Prostate gland (tissue), 2 donors: ENCODE data around the gene TTLL5. TPM values are rescaled to one million over a fixed set of nuclear protein-coding genes. Genes with fewer than 3 reads are reported as not detected.

Experiments used
- DNase-seq: peaks from one replicate; pipeline ENCODE4 v3.0.0-alpha.2; 2019; ENCODE audit warnings: low spot score
- H3K27ac ChIP-seq, 2 donors: fragments of 200-600 bp; sonication (generic); 2 replicates each; pipeline ENCODE4 v1.5.1; 2017 to 2019
- H3K27me3 ChIP-seq: fragments of 200-600 bp; sonication (generic); replicated peaks from 2 replicates; pipeline ENCODE4 v1.5.1; 2019; ENCODE audit not compliant: insufficient read depth
- H3K36me3 ChIP-seq, 2 donors: fragments of 200-600 bp; sonication (generic); 1 replicate in 1 of 2; 2 replicates in 1 of 2; pipeline versions ENCODE4 v1.5.1 to v1.8.1; 2017 to 2019
- H3K4me1 ChIP-seq: fragments of 200-600 bp; sonication (generic); replicated peaks from 2 replicates; pipeline ENCODE4 v1.5.1; 2019
- H3K4me3 ChIP-seq, 2 donors: fragments of 200-600 bp; sonication (generic); 2 replicates each; pipeline ENCODE4 v1.5.1; 2017 to 2019
- H3K9me3 ChIP-seq: fragments of 200-600 bp; sonication (generic); 2 replicates; pipeline ENCODE4 v1.5.1; 2017
- POLR2A ChIP-seq: fragments of 450-650 bp; IDR thresholded peaks from one replicate; pipeline ENCODE4 v1.6.1; 2016; ENCODE audit warnings: antibody characterized with exemption, mild to moderate bottlenecking
- POLR2AphosphoS5 ChIP-seq: sonication (generic); formaldehyde crosslinking; IDR thresholded peaks from one replicate; pipeline ENCODE4 v1.6.1; 2017; ENCODE audit warnings: antibody characterized with exemption
- WGBS: methylation state at CpG from one replicate; pipeline ENCODE4 v1.1.5; 2018; 5-methylcytosine and 5-hydroxymethylcytosine counted together
- intact Hi-C: fragments of 100-400 bp; cut with DNase I; formaldehyde crosslinking; loops from one replicate; pipeline ENCODE4 v1.14.2; 2022
- total RNA-seq, 2 donors: library from RNA; depleted of rRNA; stranded (reverse); fragments of >200 nt; gene quantifications; one replicate each; pipeline ENCODE4 v1.1.0, GENCODE V29; 2016
- TF ChIP-seq, protein P1 (sequence below), 4 experiments: fragments of 200-600 bp in 2 of 4; fragments of 450-650 bp in 2 of 4; sonication (generic) in 2 of 4; IDR thresholded peaks; 1 replicate in 3 of 4; 2 replicates in 1 of 4; pipeline ENCODE4 v1.5.1; 2016 to 2019; ENCODE audit warnings: antibody characterized with exemption in 4 of 4, mild to moderate bottlenecking in 2 of 4, moderate library complexity in 2 of 4

Gene TTLL5
- total RNA-seq, 2 donors from 2014 or later, result 40.3 to 46.2 TPM

DNA sequence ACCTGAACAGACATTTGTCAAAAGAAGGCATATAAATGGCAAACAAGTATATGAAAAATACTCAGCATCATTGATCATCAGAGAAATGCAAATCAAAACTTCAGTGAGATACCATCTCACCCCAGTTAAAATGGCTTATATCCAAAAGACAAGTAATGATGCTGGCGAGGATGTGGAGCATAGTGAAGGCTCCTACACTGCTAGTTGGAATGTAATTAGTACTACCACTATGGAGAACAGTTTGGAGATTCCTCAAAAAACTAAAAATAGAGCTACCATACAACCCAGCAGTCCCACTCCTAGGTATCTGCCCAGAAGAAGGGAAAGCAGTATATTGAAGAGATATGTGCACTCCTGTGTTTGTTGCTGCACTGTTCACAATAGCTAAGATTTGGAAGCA lies 174.7 kb downstream of the TTLL5 start:
- H3K4me1 ChIP-seq, result peaks cover 10% of the 10 kb centered on the region
- DNase-seq, result no peak
- H3K27me3 ChIP-seq, result no peaks in the 10 kb centered on the region
- H3K9me3 ChIP-seq, result no peaks in the 10 kb centered on the region
- intact Hi-C loops, result no loop called here
- no peak overlapping the region for H3K4me3 ChIP-seq
- 96% methylated on average over 1 of the region's 1 CpG for WGBS
- no peak overlapping the region for H3K27ac ChIP-seq
- H3K36me3 ChIP-seq, result no peaks in the 10 kb centered on the region
- TF ChIP-seq POLR2AphosphoS5, result no peak
- TF ChIP-seq, protein P1, sequence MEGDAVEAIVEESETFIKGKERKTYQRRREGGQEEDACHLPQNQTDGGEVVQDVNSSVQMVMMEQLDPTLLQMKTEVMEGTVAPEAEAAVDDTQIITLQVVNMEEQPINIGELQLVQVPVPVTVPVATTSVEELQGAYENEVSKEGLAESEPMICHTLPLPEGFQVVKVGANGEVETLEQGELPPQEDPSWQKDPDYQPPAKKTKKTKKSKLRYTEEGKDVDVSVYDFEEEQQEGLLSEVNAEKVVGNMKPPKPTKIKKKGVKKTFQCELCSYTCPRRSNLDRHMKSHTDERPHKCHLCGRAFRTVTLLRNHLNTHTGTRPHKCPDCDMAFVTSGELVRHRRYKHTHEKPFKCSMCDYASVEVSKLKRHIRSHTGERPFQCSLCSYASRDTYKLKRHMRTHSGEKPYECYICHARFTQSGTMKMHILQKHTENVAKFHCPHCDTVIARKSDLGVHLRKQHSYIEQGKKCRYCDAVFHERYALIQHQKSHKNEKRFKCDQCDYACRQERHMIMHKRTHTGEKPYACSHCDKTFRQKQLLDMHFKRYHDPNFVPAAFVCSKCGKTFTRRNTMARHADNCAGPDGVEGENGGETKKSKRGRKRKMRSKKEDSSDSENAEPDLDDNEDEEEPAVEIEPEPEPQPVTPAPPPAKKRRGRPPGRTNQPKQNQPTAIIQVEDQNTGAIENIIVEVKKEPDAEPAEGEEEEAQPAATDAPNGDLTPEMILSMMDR (IDR thresholded peaks at IDR 0.05), result no peak
- TF ChIP-seq POLR2A, result no peak

DNA sequence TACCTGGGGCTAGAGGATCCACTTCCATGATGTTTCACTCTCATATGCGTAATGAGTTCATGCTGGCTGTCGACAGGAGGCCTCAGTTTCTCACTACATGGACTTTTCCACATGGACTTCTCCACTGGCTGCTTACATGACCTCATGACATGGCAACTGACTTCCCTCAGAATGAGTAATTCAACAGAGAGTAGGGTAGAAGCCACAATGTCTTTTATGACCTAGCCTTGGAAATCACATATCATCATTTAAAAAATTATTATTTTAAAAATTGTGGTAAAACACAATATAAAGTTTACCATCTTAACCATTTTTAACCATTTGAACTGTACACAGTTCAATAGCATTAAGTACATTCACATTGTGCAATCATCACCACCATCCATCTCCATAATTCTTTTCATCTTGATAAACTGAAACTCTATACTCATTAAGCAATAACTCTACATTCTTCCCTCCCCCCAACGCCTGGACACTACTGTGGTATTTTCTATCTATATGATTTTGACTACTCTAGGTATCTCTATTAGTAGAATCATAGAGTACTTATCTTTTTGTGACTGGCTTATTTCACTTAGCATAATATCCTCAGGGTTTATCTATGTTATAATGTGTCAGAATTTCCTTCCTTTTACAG lies 176.2 kb downstream of the TTLL5 start:
- WGBS, result 93% methylated on average over 3 of the region's 3 CpGs
- intact Hi-C loops, result no loop called here
- Histone ChIP-seq H3K9me3 (no peaks in the 10 kb centered on the region), H3K36me3 (no peaks in the 10 kb centered on the region), H3K4me3 (no peak overlapping the region), H3K27ac (no peak overlapping the region), H3K27me3 (no peaks in the 10 kb centered on the region), H3K4me1 (peaks cover 10% of the 10 kb centered on the region)
- TF ChIP-seq, protein P1 (IDR thresholded peaks at IDR 0.05), result no peak
- TF ChIP-seq POLR2A (no peak), POLR2AphosphoS5 (no peak)
- DNase-seq, result no peak

DNA sequence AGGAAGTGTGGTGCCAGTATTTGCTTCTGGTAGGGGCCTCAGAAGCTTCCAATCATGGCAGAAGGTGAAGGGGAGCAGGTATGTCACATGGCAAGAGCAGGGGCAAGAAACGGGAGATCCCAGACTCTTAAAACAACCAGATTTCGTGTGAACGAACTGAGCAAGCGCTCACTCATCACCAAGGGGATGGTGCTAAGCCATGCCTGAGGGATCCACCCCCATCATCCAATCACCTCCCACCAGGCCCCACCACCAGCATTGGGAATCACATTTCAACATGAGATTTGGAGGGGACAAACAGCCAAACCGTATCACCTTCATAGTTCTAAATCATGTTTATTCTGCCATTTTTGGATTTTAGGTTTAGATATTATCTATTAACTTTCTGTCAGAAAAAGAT lies 179.9 kb downstream of the TTLL5 start:
- Histone ChIP-seq H3K4me3 (no peak overlapping the region), H3K9me3 (no peaks in the 10 kb centered on the region), H3K27me3 (no peaks in the 10 kb centered on the region), H3K36me3 (no peaks in the 10 kb centered on the region), H3K4me1 (no peaks in the 10 kb centered on the region), H3K27ac (no peak overlapping the region)
- TF ChIP-seq, protein P1 (IDR thresholded peaks at IDR 0.05), result no peak
- TF ChIP-seq POLR2AphosphoS5 (no peak), POLR2A (no peak)
- WGBS, result 96% methylated on average over 5 of the region's 5 CpGs
- intact Hi-C loops, result no loop called here
- DNase-seq, result no peak

DNA sequence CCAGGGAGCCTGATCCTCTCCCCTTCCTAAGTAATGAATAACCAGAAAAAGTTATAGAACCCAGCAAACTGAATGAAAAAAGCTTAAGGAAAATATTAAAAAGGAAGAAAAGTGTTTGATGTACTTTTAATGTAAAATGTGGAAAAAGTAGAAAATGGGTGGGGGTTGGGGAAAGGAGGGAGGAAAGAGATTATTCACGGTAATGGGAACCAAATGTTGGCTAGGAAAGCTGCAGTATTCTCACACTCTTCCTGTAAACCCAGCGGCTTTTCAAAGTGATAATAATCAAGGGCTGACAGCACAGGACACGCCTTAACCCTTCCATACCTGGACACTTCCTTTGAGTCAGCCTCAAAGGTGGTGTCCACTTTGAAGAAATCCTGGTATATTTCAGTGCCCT lies 181.5 kb downstream of the TTLL5 start:
- intact Hi-C loops, result no loop called here
- Histone ChIP-seq H3K9me3 (no peaks in the 10 kb centered on the region), H3K4me3 (no peak overlapping the region), H3K36me3 (no peaks in the 10 kb centered on the region), H3K27me3 (no peaks in the 10 kb centered on the region), H3K27ac (peak overlapping the region; percentile 28 to 68), H3K4me1 (no peaks in the 10 kb centered on the region)
- no peak for DNase-seq
- TF ChIP-seq POLR2A (no peak), POLR2AphosphoS5 (no peak)
- TF ChIP-seq, protein P1 (IDR thresholded peaks at IDR 0.05), result no peak
- WGBS, result 12% methylated on average over 3 of the region's 3 CpGs

DNA sequence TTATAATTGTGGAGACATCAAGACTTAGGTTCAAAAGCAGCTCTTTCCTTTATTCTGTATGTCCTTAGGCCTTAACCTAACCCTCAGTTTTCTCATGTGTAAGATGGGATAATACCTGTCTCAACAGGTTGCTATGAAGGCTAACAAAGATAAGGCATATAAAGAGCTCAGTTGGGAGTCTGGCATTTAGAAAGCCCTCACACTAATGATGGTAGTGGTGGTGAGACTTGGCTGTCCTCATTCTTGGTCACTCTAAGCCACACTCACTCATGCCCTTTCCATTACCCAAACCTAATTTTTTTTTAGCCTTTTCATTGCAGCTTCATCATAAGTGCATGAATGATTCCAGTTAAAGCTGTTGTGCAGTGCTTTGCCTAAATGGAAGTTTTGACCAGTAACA lies 183.4 kb downstream of the TTLL5 start:
- TF ChIP-seq POLR2AphosphoS5 (no peak), POLR2A (no peak)
- TF ChIP-seq, protein P1 (IDR thresholded peaks at IDR 0.05), result no peak
- H3K9me3 ChIP-seq, result no peaks in the 10 kb centered on the region
- no peaks in the 10 kb centered on the region for H3K27me3 ChIP-seq
- H3K36me3 ChIP-seq, result no peaks in the 10 kb centered on the region
- H3K27ac ChIP-seq, result no peak overlapping the region
- H3K4me1 ChIP-seq, result no peaks in the 10 kb centered on the region
- intact Hi-C loops, result no loop called here
- H3K4me3 ChIP-seq, result no peak overlapping the region
- DNase-seq, result no peak
